Measurements from ENCODE around the gene PTPN1. TPM values are rescaled to one million over a fixed set of nuclear protein-coding genes. Genes with fewer than 3 reads are reported as not detected.
"Not testable (repeated sequence)": the region's sequence is repeated elsewhere in the genome, so short reads cannot be mapped to it uniquely, and the experiment has no call there.

Gene PTPN1
- total RNA-seq, 4 donors from 2014 or later, result 22.2 to 107 (median 42.7) TPM

GRCh38 chr20:50563133-50563944 is 53.2 kb downstream of the PTPN1 start:
- peak; percentile 45 for ATAC-seq (ENCODE audit: low FRiP score)

GRCh38 chr20:50565383-50565782 is 55.2 kb downstream of the PTPN1 start:
- TF ChIP-seq CTCF (IDR thresholded peaks at IDR 0.05), result no peak
- DNase-seq (ENCODE audit: low spot score) (no peak), ATAC-seq (ENCODE audit: low FRiP score) (no peak)

More at GRCh38 chr20:50563133-50563944, 53.2 kb downstream of the PTPN1 start:
- no peak for TF ChIP-seq CTCF (IDR thresholded peaks at IDR 0.05)
- DNase-seq (ENCODE audit: low spot score), result no peak

GRCh38 chr20:50565871-50566270 is 55.7 kb downstream of the PTPN1 start:
- DNase-seq (ENCODE audit: low spot score), result no peak
- TF ChIP-seq CTCF (IDR thresholded peaks at IDR 0.05), result no peak
- ATAC-seq (ENCODE audit: low FRiP score), result no peak

- no peak for DNase-seq (ENCODE audit: low spot score)
- no peak for TF ChIP-seq CTCF (IDR thresholded peaks at IDR 0.05)
- no peak for ATAC-seq (ENCODE audit: low FRiP score)
Measured at GRCh38 chr20:50567860-50568548, 57.8 kb downstream of the PTPN1 start.

GRCh38 chr20:50568549-50568942 is 58.4 kb downstream of the PTPN1 start:
- ATAC-seq (ENCODE audit: low FRiP score) (no peak), DNase-seq (ENCODE audit: low spot score) (no peak)
- no peak for TF ChIP-seq CTCF (IDR thresholded peaks at IDR 0.05)

GRCh38 chr20:50569487-50569863 is 59.3 kb downstream of the PTPN1 start:
- DNase-seq (ENCODE audit: low spot score); ATAC-seq (ENCODE audit: low FRiP score): not testable (repeated sequence)

GRCh38 chr20:50569864-50570836 is 60.0 kb downstream of the PTPN1 start:
- TF ChIP-seq CTCF (IDR thresholded peaks at IDR 0.05), result no peak
- no peak for ATAC-seq (ENCODE audit: low FRiP score)
- DNase-seq (ENCODE audit: low spot score), result no peak

Data from omental fat pad (tissue), 4 donors.